GM12878 (cell line): ENCODE results near the gene ENGASE. TPM values are rescaled to one million over a fixed set of nuclear protein-coding genes. Genes with fewer than 3 reads are reported as not detected.

Experiments used
- ATAC-seq: fragments of 200-7000 bp; cut with Tn5 transposase; 3 replicates; pipeline ENCODE4 v1.9.1; 2020; ENCODE audit warnings: mild to moderate bottlenecking, moderate library complexity
- BruUV-seq: library from RNA; stranded (reverse); fragments of 400-500 nt; replicated peaks from 2 replicates; lab custom pipeline; 2021; lab: Mats Ljungman, UMichigan
- CTCF ChIA-PET: fragments of 300-600 bp; sonication (Branson Sonifier 250); formaldehyde crosslinking; extraction: SDS; loops from one replicate; lab custom pipeline; 2021; ENCODE audit warnings: inconsistent platforms; lab: Yijun Ruan, JAX
- POLR2A ChIA-PET: fragments of 350-600 bp; formaldehyde crosslinking; extraction: SDS; loops from one replicate; lab custom pipeline; 2021; ENCODE audit warnings: inconsistent platforms; lab: Charles Lee
- RAD21 ChIA-PET: fragments of 300-600 bp; sonication (Branson Sonifier 250); formaldehyde crosslinking; loops from one replicate; lab custom pipeline; 2023; ENCODE audit warnings: antibody characterized with exemption; ENCODE audit not compliant: unreplicated experiment; lab: Charles Lee
- SMC1A ChIA-PET: fragments of 300-600 bp; sonication (Branson Sonifier 250); formaldehyde crosslinking; loops from one replicate; lab custom pipeline; 2023; ENCODE audit not compliant: unreplicated experiment, uncharacterized antibody; lab: Charles Lee
- DNase-seq: peaks from one replicate; pipeline ENCODE4 v3.0.0-alpha.2; 2011; ENCODE audit warnings: low read depth, low spot score
- FAIRE-seq: peaks from 3 replicates; lab custom pipeline; 2011; peaks lifted over from hg19 to GRCh38; lab: Jason Lieb, UNC
- H2AFZ ChIP-seq: 2 replicates; pipeline ENCODE4 v1.6.0; 2011; ENCODE audit warnings: low read depth, low read length, control low read depth; ENCODE audit not compliant: control insufficient read depth
- H3K27ac ChIP-seq: 2 replicates; pipeline ENCODE4 v1.5.1; 2011; ENCODE audit warnings: control low read depth; ENCODE audit not compliant: control insufficient read depth, insufficient read depth
- H3K27me3 ChIP-seq, 2 experiments: replicated peaks in 1 of 2; 2 replicates each; pipeline versions ENCODE4 v1.6.0 to v1.6.1; 2011; ENCODE audit warnings: low read length in 1 of 2; ENCODE audit not compliant: control insufficient read depth in 2 of 2, insufficient read depth in 2 of 2
- H3K36me3 ChIP-seq, 2 experiments: 2 replicates each; pipeline ENCODE4 v1.5.1; 2011; ENCODE audit warnings: low read length in 1 of 2; ENCODE audit not compliant: control insufficient read depth in 2 of 2, insufficient read depth in 2 of 2
- H3K4me1 ChIP-seq: 2 replicates; pipeline ENCODE4 v1.6.1; 2011; ENCODE audit warnings: mild to moderate bottlenecking, low read length, moderate library complexity, mixed read lengths; ENCODE audit not compliant: control insufficient read depth, insufficient read depth
- H3K4me2 ChIP-seq: 2 replicates; pipeline ENCODE4 v1.6.0; 2011; ENCODE audit warnings: control low read depth; ENCODE audit not compliant: control insufficient read depth, insufficient read depth
- H3K4me3 ChIP-seq: fragments of 200-600 bp; sonication (generic); 2 replicates; pipeline ENCODE4 v1.5.1; 2016
- H3K79me2 ChIP-seq: 2 replicates; pipeline ENCODE4 v1.6.0; 2011; ENCODE audit warnings: low read length; ENCODE audit not compliant: control insufficient read depth, insufficient read depth
- H3K9ac ChIP-seq: 2 replicates; pipeline ENCODE4 v1.8.0; 2011; ENCODE audit warnings: low read length, control low read depth, mixed read lengths; ENCODE audit not compliant: control insufficient read depth, insufficient read depth
- H3K9me3 ChIP-seq: replicated peaks from 3 replicates; pipeline ENCODE4 v1.5.1; 2011; ENCODE audit warnings: mild to moderate bottlenecking, low read length; ENCODE audit not compliant: control insufficient read depth, insufficient read depth
- H4K20me1 ChIP-seq: 2 replicates; pipeline ENCODE4 v1.6.0; 2011; ENCODE audit not compliant: control insufficient read depth, insufficient read depth
- ATF2 ChIP-seq: IDR thresholded peaks from 2 replicates; pipeline ENCODE4 v1.6.1; 2012; ENCODE audit warnings: low read length, inconsistent platforms
- CBFB ChIP-seq: IDR thresholded peaks from 2 replicates; pipeline ENCODE4 v1.6.1; 2016; ENCODE audit warnings: antibody characterized with exemption, low read depth
- CUX1 ChIP-seq: IDR thresholded peaks from 2 replicates; pipeline ENCODE4 v1.6.1; 2012; ENCODE audit warnings: improper control_type of control experiment, low read depth, low read length; ENCODE audit not compliant: insufficient replicate concordance
- FOXM1 ChIP-seq: IDR thresholded peaks from 2 replicates; pipeline ENCODE4 v1.6.1; 2012; ENCODE audit warnings: low read depth, mild to moderate bottlenecking, inconsistent platforms, low read length, moderate library complexity
- KAT2A ChIP-seq: conservative IDR thresholded peaks from 2 replicates; pipeline ENCODE4 v1.6.1; 2011; ENCODE audit warnings: low read depth, low read length; ENCODE audit not compliant: control insufficient read depth
- NFIC ChIP-seq: IDR thresholded peaks from 2 replicates; pipeline ENCODE4 v1.6.1; 2012; ENCODE audit warnings: low read depth, mild to moderate bottlenecking, inconsistent platforms, low read length, moderate library complexity
- NFYA ChIP-seq: IDR thresholded peaks from 2 replicates; pipeline ENCODE4 v1.6.1; 2011; ENCODE audit warnings: low read depth, mild to moderate bottlenecking, low read length, improper control_type of control experiment, borderline replicate concordance
- SIN3A ChIP-seq: IDR thresholded peaks from 2 replicates; pipeline ENCODE4 v1.6.1; 2012; ENCODE audit warnings: low read depth, low read length, improper control_type of control experiment
- SMAD1 ChIP-seq: fragments of 450-650 bp; IDR thresholded peaks from 2 replicates; pipeline ENCODE4 v1.6.1; 2018; ENCODE audit warnings: mild to moderate bottlenecking, low read depth; ENCODE audit not compliant: partially characterized antibody
- SUZ12 ChIP-seq: fragments of 200-600 bp; sonication (generic); IDR thresholded peaks from one replicate; pipeline ENCODE4 v1.6.1; 2018; ENCODE audit warnings: antibody characterized with exemption, mild to moderate bottlenecking; ENCODE audit not compliant: unreplicated experiment
- USF2 ChIP-seq: IDR thresholded peaks from 2 replicates; pipeline ENCODE4 v1.6.1; 2011; ENCODE audit warnings: low read depth, low read length, improper control_type of control experiment, borderline replicate concordance
- ZBED1 ChIP-seq: IDR thresholded peaks from 2 replicates; pipeline ENCODE4 v1.6.1; 2016; ENCODE audit warnings: borderline replicate concordance
- WGBS: methylation state at CpG from one replicate; pipeline ENCODE4 v1.1.6; 2016; ENCODE audit warnings: low lambda C conversion rate; ENCODE audit not compliant: insufficient replicate concordance, insufficient coverage; ENCODE audit errors: missing lambda C conversion rate; 5-methylcytosine and 5-hydroxymethylcytosine counted together
- in situ Hi-C: fragments of 300-500 bp; cut with MboI; formaldehyde crosslinking; loops from 9 replicates; pipeline ENCODE4 v1.14.3; 2018; ENCODE audit warnings: mixed read lengths
- intact Hi-C: fragments of 100-400 bp; cut with micrococcal nuclease; formaldehyde crosslinking; loops from one replicate; pipeline ENCODE4 v1.14.2; 2022; ENCODE audit not compliant: unreplicated experiment
- polyA plus RNA-seq, 11 experiments: library from polyadenylated mRNA; depleted of rRNA in 4 of 11; unstranded in 6 of 11; stranded (reverse) in 5 of 11; fragments of >200 nt; fragmentation: Nextera tagmentation in 4 of 11; fragmentation: Illumina TruSeq in 1 of 11; extraction: Ambion mirVana in 4 of 11; extraction: Trizol in 1 of 11; gene quantifications; 1 replicate in 1 of 11; 2 replicates in 10 of 11; pipeline versions ENCODE4 v1.2.1 to v1.2.3, GENCODE V29; 2011 to 2016; ENCODE audit warnings: inconsistent platforms in 2 of 11, missing spikeins in 2 of 11, low read depth in 1 of 11
- total RNA-seq, 4 experiments: library from RNA; depleted of rRNA in 3 of 4; stranded (reverse); fragments of >200 nt in 3 of 4; fragmentation: Illumina TruSeq in 1 of 4; extraction: Trizol in 1 of 4; gene quantifications; 2 replicates each; pipeline versions ENCODE4 v1.2.1 to v1.2.3, GENCODE V29; 2013 to 2021

The ENGASE gene
- total and polyA plus RNA-seq, 10 of the 15 experiments (the other 5 are each of a cell fraction or from before 2014, with no cell fraction given): 0.18 to 28.9 (median 10.5) TPM

- H3K4me1 ChIP-seq: no peaks in the 10 kb centered on the region
- H3K4me3 ChIP-seq: no peak overlapping the region
- intact Hi-C loops: no loop called here
- ATAC-seq (no peak), DNase-seq (no peak), FAIRE-seq (no peak)
- no peaks in the 10 kb centered on the region for H4K20me1 ChIP-seq
- H3K4me2 ChIP-seq: no peak overlapping the region
- ChIA-PET POLR2A (no interaction called here), RAD21 (no interaction called here), CTCF (no interaction called here), SMC1A (no interaction called here)
- in situ Hi-C loops: no loop called here
- no peak overlapping the region for H2AFZ ChIP-seq
- H3K9me3 ChIP-seq: no peaks in the 10 kb centered on the region; the same call in 2 of the 3 replicates
- TF ChIP-seq SUZ12: no peak
- no peak for TF ChIP-seq USF2
- TF ChIP-seq NFYA: no peak
- no peak for TF ChIP-seq NFIC
- no peak for TF ChIP-seq SIN3A
- no peak for TF ChIP-seq ATF2
- TF ChIP-seq CBFB: no peak
- TF ChIP-seq FOXM1: no peak
- no peak for TF ChIP-seq CUX1
- no peak for TF ChIP-seq ZBED1
- no peak for TF ChIP-seq SMAD1
- TF ChIP-seq KAT2A: no peak
- no peak overlapping the region for H3K9ac ChIP-seq
- no peak overlapping the region for H3K27ac ChIP-seq
- H3K27me3 ChIP-seq: peaks cover 0 to 2% of the 10 kb centered on the region in 2 experiments; a peak in 1 of 4 replicates
- BruUV-seq: no TSS peak
- no peaks in the 10 kb centered on the region for H3K36me3 ChIP-seq
- no peaks in the 10 kb centered on the region for H3K79me2 ChIP-seq
- WGBS: 29% methylated on average over 7 of the region's 7 CpGs
Observed at GRCh38 chr17:79133985-79134384, 59.4 kb downstream of the ENGASE start.
